Globus pallidus (tissue), 1 donor: Measurements from ENCODE around the gene BMPR1A.
"Not testable (repeated sequence)": the region's sequence is repeated elsewhere in the genome, so short reads cannot be mapped to it uniquely, and the experiment has no call there.

ENCODE experiments used
- DNase-seq: peaks from one replicate; pipeline ENCODE4 v3.0.0-alpha.2; 2015; ENCODE audit warnings: low spot score

The BMPR1A gene

DNA sequence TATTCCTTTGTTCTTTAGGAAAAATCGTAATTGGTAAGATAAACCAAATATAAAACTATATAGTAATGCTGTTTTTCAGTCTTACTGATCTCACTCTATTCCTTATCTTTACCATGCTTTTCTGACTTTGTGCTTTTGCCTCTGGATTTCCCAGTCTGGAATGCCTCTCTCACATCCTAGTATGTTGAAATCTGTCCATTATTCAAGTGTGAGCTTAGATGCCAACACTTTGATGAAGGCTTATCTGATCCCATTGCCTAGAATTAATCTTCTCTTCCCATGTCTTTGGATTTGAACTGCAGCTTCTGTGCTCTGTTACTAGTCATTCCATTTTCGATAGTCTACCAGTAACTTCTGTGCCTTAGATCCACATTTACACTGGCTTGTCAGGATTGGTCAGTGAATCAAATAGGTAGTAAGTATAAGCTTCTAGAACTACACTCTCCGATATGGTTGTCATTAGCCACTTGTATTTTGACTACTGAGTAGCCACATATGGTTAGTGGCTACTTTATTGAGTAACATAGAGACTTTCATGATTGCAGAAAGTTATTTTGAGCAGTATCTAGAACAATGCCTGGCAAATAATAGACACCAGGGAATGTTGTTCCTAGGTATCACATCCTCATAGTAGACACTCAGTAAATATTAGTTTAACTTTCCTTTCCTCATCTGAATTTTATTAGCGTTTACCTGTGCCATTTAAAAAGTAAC lies 92.9 kb downstream of the BMPR1A start:
- no peak for DNase-seq

GRCh38 chr10:86850481-86850880 lies 94.1 kb downstream of the BMPR1A start:
- DNase-seq = no peak

- DNase-seq = peak; percentile 33
These were observed 95.1 kb downstream of the BMPR1A start for GRCh38 chr10:86851328-86852207.

DNA sequence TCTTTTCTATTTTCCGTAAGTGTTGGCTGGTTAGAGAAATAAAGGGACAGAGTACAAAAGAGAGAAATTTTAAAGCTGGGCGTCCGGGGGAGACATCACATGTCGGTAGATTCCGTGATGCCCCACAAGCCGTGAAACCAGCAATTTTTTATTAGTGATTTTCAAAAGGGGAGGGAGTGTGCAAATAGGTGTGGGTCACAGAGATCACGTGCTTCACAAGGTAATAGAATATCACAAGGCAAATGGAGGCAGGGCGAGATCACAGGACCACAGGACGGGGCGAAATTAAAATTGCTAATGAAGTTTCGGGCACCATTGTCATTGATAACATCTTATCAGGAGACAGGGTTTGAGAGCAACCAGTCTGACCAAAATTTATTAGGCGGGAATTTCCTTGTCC lies 97.2 kb downstream of the BMPR1A start:
- not testable (repeated sequence) for DNase-seq

DNA sequence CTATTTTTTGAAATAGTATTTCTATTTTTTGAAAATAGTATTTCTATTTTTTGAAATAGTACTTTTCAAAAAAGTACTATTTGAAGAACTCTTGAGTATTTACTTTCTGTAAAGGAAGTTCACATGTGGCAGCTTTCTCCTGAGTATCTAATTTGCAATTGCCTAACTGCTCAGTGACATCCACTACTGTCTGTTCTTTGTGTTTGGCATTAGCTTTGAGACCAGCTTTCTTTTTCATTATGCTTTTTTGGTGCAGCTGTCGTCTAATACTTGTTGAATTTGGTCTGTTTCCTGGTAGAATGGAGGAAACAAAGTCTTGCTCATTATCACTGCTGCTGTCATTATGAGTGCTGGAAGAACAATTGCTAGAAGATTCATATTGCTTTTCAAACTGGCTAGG lies 99.1 kb downstream of the BMPR1A start:
- no peak for DNase-seq

GRCh38 chr10:86856156-86856555 lies 99.7 kb downstream of the BMPR1A start:
- DNase-seq = no peak

DNA sequence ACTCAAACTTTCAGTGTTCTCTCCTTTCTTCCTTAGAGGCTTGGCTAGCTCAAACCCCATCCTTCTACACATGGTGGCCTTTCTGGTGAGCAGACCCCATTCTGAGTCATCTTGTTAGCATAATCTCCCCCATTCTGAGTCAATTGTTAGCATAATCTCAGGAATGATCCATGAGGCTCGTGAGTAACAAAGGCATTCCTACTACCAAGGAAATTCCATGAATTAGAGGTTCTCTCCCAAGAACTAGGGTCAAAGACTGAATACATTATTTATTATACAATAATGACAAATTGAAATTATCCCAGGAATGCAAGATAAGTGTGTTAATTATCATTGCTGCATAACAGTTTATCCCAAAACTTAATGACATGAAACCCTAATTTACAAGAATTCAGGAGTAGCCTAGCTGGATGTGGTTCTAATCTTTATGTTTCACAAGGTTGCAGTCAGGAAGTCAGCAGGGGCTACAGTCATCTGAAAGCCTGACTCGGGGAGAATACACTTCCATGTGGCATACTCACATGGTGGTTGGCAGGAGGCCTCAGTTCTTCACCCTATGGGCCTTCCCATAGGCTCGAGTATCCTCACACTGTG lies 100.8 kb downstream of the BMPR1A start:
- DNase-seq = no peak

DNA sequence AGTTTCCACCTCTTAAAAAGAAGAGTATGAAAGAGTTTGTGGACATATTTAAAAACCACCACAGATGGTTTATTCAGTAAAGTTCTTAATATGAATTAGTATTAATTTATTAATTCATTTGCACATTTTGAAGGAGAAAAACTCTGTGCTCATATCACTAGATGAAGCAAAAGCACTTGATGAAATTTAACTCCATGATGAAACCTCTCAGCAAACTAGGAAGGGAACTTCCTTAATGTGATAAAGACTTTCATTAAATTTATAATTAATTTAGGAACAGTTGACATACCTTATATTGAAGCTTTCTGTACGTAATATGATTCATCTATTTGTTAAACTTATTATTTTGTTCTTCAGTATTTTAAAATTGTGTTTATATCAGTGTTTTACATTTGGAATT lies 101.6 kb downstream of the BMPR1A start:
- no peak for DNase-seq

DNA sequence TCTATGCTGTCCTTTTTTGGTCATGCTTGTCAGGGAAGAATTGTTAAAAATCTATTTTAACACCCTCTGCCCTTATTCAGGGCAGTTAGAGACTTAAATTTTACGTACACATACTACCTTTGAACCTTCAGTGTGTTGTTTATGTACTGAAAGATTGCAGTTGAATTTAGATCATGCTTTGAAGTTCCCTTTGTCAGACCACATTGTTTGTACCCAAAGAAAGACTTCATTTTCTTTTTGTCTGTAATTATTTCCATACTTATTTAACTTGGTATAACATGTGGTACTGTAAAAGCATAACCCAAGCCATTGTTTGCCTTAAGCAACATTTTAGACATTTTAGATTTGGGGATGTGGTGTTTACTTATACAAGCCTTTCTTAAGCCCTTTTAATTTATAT lies 104.9 kb downstream of the BMPR1A start:
- no peak for DNase-seq

GRCh38 chr10:86862373-86862772 lies 106.0 kb downstream of the BMPR1A start:
- DNase-seq = no peak

DNA sequence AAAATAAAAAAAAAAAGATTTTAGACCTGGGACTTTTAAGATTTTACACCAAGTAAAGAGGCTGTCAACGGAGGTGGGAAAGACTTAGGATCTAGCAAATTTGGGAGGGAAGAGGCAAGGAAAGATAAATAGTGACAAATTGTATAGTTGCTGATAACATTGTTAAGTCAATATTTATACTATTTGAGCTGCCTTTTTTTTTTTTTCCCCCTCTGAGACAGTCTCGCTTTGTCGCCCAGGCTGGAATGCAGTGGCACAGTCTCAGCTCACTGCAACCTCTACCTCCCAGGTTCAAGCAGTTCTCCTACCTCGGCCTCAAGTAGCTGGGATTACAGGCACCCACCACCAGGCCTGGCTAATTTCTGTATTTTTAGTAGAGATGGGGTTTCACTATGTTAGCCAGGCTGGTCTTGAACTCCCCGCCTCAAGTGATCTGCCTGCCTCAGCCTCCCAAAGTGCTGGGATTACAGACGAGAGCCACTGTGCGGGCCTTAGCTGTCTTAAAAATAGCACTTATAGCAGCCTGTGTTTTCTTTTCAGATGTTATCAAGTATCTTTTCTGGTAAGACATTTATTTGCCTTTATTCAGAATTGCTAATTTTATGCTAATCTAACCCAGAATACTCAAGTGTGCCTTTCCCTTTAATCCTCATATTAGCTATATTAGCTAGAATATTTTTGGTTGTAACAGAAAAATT lies 106.5 kb downstream of the BMPR1A start:
- no peak for DNase-seq

DNA sequence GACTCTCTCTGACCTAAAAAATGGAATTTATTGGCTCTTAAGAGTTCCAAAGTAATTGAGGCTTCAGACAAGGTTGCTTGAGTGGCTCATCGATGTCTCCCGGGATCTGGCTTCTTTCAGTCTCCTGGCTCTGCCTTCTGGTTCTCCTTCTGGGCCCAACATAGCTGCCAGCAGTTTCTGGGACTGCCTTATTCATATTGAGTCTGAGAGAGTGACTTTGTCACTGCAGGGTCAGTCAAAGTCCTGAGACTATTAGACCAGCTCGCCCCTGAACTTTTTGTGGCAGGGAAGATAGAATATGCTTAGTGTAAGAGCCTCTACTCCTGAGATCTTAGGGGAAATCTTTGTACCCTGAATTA lies 107.0 kb downstream of the BMPR1A start:
- DNase-seq = no peak

DNA sequence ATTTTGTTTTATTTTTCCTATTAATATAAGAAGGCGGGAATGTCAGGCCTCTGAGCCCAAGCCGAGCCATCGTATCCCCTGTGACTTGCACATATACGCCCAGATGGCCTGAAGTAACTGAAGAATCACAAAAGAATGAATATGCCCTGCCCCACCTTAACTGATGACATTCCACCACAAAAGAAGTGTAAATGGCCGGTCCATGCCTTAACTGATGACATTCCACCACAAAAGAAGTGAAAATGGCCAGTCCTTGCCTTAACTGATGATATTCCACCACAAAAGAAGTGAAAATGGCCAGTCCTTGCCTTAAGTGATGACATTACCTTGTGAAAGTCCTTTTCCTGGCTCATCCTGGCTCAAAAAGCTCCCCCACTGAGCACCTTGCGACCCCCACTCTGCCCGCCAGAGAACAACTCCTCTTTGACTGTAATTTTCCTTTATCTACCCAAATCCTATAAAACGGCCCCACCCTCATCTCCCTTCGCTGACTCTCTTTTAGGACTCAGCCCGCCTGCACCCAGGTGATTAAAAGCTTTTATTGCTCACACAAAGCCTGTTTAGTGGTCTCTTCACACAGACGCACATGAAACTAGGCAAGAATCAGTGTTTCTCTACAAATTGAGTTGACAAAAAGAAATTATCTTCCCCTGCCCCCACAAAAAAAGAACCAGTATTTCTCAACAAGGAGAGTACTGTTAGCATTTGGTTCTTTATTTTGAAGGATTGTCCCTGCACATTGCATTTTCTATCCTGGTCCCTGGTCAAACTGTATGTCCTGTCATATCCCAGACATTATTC lies 108.8 kb downstream of the BMPR1A start:
- DNase-seq = not testable (repeated sequence)

GRCh38 chr10:86867149-86867548 lies 110.7 kb downstream of the BMPR1A start:
- no peak for DNase-seq

DNA sequence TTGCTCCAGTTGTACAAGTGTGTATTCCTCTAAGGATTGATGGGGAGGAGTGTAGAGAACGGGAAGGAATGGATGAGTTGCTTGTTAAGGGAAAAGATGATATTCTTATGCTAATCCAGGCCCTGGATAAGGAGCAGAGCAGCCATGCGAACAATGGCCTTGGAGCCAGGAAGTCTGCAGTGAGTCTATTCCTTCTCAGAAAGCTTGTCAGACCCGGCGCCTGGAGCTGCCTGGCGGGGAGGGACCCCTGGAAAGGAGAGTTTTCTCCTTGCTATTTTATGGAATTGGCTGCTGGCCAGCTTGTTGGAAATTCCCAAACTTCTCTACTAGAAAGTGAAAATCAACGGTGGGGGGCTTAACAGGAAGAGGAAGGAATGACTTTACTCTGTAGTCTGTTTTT lies 111.9 kb downstream of the BMPR1A start:
- peak; percentile 20 for DNase-seq

- no peak for DNase-seq
These were observed 114.3 kb downstream of the BMPR1A start for GRCh38 chr10:86870679-86871078.

DNA sequence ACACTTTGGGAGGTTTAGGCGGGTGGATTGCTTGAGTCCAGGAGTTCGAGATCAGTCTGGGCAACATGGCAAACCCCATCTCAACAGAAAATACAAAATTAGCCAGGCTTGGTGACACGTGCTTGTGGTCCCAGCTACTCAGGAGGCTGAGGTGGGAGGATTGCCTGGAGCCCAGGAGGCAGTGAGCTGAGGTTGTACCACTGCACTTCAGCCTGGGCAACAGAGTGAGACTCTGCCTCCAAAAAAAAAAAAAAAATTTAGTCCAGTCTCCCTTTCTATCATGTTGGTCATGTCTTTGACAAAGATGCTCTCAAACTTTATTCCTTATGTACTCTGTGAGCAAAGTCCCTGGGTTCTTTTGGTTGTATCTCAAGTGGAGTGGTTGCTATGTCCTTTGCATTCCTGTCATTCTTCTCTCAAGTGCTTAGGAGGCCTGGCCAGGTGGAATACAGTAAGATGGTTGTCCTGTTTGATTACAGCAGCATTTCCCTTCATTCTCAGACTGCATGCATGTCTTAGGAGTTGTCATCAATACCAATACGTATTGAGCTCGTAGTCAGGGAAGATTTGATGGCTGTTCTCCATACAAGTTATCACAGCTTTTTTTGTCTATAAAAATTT lies 115.3 kb downstream of the BMPR1A start:
- no peak for DNase-seq

- no peak for DNase-seq
These were observed 116.3 kb downstream of the BMPR1A start for GRCh38 chr10:86872757-86873156.

- no peak for DNase-seq
These were observed 120.3 kb downstream of the BMPR1A start for GRCh38 chr10:86876748-86877147.

GRCh38 chr10:86878983-86879713 lies 122.7 kb downstream of the BMPR1A start:
- no peak for DNase-seq
